Stimulated activated CD8-positive, alpha-beta memory T cell treated with anti-CD3 and anti-CD28 coated beads, Interleukin-15, amount 100 ng/mL, for 4 hours (primary cell): ENCODE measurements around the gene CEBPA.

Experiments
- DNase-seq, 2 donors: peaks; one replicate each; pipeline ENCODE4 v3.0.0-alpha.2; 2020; ENCODE audit warnings: low read depth in 2 of 2

The CEBPA gene

DNA sequence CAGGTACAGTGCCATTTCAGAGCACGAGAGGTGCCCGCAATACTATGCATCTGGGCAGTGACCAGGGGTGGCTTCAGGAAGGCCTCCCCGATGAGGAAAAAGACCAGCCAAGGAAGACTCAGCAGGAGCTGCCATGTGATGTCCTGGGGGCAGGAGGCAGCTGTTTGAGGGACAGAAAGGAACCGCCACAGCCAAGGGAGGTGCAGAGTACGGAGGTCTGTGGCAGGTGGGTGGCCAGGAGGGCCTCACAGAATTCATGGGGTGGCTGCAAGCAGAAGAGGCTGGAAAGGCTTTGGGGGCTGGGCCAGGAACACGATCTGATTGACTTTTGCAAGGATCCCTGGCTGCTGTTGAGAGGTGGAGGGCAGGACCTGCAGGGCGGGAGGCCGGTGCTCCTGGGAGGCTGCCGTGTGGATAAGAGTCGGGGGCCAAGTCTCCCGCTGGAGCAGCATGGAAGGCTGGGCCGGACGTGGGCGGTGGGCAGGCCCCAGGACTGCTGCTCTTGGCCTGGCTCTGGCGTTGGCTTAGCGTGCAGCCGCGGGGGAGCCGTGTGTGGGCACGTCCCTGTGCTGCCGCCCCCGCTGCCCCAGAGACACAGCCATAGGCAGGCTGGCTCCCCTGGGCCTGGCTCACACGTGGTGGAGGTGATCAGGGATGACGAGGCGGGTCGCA lies 29.1 kb downstream of the CEBPA start:
- DNase-seq: no peak

DNA sequence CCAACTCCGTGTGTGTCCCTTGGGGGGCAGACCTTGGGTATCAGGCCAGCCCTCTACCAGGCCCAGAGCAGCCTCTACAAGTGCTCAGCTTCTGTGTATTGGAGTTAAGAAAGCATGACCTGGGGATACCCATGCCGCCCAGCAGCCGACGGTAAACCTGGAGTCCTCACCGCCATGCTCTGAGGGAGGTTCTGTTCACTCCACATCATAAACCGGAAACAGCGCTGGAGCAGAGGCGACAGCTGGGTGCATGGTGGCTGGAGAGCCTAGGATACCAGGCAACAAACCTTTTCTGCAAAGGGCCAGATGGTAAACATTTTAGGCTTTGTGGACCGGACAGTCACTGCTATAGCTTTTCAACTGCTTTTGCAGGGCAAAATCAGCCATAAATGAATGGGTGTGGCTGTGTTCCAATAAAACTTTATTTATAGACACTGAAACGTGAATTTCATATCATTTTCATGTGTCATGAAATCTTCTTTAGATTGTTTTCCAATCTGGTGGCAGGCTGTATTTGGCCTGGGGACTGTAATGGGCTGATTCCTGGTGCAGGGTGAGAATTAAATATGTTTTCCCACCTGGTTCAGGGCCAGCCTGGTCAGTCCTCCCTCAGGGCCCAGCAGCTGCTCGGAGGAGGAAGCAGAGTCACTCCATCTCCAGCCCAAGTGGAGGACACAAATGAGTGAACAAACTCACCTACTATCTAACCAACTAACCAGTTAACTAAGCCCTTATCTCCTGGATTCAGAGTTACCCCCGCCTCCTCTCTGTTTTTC lies 30.9 kb downstream of the CEBPA start:
- no peak for DNase-seq

DNA sequence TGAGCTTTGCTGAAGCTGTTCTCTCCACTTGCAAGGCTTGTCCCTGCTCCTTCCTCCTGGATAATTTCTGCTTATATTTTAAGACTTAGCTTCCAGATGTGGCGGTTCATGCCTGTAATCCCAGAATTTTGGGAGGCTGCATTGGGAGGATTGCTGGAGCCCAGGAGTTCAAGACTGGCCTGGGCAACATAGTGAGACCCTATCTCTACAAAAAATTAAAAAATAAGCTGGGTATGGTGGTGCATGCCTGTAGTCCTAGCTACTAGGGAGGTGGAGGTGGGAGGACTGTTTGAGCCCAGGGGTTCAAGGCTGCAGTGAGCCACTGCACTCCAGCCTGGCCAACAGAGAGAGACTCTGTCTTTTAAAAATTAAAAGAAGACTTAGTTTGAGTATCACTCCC lies 31.6 kb downstream of the CEBPA start:
- no peak for DNase-seq

GRCh38 chr19:33269016-33269415 lies 33.3 kb downstream of the CEBPA start:
- no peak for DNase-seq

GRCh38 chr19:33268162-33268991 lies 34.0 kb downstream of the CEBPA start:
- no peak for DNase-seq

DNA sequence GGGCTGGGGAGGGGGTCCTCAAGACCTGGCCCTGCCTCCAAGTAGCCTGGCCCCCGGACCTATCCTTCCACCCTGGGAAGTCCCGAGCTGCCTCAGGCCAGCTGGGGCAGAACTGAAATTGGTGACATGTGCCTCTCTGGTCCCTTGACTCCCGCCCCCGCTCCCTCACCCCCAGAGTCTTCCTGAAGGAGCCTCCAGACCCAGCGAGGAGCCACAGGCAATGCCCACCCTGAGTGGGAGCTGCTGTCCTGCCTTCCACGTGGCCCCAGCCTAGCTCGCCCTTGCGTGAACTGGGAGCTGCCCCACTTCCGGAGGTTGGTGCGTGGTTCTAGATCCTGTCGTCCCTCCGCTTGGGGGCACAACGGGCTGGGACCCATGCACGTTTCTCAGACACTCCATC lies 34.6 kb downstream of the CEBPA start:
- DNase-seq: no peak

DNA sequence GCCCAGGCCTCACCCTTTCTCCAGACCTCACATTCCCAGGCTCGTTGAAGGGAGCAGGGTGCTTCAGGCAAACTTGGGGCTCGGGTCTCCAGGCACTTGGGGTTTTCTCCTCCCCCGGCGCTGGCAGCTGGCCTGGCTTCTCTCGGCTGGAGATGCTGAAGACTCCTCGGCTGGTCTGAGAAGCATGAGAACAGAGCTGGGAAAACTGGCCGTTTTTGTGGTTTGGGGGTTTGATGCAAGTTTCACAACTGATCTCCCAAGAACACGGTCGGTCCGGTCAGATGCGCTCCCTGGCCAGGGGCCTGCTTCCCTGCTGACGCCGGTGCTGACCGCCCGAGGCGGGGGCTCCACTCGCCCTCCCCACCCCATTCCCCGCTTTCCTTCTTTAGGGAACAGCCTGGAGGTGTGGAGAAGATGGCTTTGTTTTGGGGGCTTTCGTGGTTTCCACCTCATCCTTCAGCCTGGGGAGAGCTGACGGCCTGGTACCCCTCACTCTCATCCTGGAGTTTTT lies 35.3 kb downstream of the CEBPA start:
- DNase-seq: no peak

DNA sequence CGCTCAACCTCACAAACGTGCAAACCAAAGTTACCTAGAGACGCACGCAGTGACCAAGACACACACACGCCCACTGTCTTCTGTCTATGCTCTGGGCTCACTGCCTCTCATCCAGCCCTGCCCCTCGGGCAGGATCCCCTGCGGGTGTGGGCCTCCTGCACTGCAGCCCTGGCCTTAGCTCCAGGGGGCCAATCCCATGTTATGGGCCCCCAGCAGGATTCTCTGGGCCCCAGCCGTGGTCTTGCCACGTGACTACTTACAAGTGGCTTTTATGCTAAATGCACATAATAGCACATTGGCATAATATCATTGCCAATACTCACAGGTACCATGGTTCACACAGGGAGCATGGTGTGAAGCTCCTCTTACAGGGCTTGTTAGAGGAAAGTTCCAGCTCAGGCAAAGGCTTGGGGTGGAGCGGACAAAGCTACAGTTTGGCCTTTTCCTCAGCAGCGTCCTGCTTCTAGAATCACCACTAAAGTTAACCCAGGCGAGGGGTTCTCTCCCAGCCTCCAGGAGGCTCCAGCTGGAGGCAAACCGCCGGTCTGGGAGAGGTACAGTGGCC lies 37.4 kb downstream of the CEBPA start:
- no peak for DNase-seq

GRCh38 chr19:33263325-33264023 lies 38.9 kb downstream of the CEBPA start:
- no peak for DNase-seq

DNA sequence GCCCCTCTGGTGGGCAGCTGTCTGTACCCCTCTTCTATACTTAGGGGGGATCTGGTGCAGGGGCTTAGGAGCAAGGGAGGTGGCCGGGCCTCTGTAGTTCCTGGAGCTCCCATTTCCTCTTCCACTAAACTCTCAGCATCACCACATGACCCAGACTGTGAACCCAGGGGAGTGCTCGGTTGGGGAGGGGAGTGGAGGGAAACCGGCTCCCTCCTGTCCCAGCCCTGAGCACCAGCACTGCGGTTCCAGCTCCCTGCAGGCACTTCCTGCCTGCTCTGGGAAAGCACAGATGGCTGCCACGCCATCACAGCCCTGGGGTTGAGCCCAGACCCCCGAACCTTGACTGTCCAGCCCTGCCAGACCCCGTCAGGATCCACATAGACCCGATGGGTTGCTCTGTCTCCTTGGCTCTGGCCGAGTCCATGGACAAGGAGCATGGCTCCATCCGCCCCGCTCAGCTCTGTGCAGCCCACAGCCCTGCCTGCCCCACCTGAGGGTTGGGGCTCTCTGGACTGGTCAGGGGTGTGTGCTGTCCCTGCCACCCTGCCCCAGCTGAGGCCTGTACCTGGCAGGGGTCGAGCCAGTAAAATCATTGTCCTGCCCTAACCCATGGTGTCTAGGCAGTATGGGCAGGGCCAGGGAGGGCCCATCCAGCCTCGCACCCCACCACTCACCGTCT lies 40.7 kb downstream of the CEBPA start:
- no peak for DNase-seq

DNA sequence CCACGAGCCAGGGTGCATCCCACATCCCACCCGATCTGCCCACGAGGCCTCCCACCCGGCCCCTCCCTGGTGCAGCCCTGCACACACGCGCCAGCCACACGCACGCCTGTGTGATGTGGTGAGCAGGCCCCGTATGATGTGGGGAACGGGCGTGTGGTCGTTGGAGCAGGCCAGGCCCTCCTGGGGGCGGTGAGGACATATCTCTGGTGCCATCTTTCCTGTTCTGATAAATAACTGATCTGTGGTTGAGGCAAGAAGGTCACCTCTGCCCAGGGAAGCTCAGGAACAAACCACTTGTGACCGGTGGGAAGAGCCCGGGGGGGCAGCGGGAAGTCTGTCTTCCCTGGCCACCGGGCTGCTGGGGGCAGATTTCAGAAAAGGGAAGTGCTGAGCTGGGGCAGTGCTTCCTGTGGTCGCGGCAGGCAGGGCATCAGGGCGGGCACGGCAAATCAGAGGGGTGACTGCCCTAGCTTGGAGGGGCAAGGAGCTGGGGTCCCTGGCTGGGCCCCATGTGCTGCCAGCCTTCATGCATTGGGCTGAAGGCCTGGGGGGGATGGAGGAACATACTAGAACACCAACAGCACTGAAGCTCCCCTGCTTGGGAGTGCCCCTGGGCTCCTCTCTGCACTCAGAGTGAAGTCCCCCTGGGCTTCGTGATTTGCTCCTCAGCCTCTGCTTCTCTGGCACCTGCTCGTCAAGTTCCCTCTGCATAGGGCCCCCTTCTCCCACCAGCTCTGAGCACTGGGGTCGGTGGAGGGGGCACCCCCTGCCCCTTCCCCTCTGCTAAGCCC lies 41.5 kb downstream of the CEBPA start:
- DNase-seq: no peak

GRCh38 chr19:33259539-33259938 lies 42.8 kb downstream of the CEBPA start:
- DNase-seq: no peak

- DNase-seq: no peak
These were observed 44.5 kb downstream of the CEBPA start for GRCh38 chr19:33257828-33258227.

GRCh38 chr19:33256261-33256660 lies 46.1 kb downstream of the CEBPA start:
- DNase-seq: no peak

GRCh38 chr19:33255781-33256180 lies 46.6 kb downstream of the CEBPA start:
- no peak for DNase-seq

- no peak for DNase-seq
These were observed 48.0 kb downstream of the CEBPA start for GRCh38 chr19:33254245-33254824.

- no peak for DNase-seq
These were observed 49.4 kb downstream of the CEBPA start for GRCh38 chr19:33252971-33253370.

GRCh38 chr19:33252418-33252962 lies 49.8 kb downstream of the CEBPA start:
- no peak for DNase-seq

DNA sequence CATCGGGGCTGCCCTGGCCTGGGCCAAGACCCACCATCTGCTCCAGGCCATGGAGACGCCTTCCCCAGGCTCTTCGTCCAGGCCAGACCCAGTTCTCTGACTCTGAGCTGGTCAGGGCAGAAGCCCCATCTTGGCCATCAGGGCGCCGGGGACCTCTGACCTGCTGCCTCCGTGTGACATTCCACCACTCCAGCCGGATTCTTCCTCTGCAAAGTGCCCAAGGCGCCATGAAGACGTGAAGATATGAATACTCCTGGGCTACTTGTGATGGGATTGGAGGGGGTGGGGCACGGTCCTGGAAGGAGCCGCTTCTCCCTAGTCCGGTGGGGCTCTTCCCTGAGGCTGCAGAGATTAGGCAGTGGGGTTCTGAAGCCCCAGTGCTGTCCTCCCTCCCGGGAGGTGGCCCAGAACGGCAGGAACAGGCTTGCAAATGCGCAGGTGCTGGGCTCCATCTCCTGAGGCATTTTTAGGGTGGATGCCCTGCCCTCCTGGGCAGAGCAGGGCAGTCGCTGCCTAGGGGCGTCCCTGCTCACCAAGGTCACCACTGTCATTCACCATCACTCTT lies 50.7 kb downstream of the CEBPA start:
- DNase-seq: no peak
